K562 (cell line): Measurements from ENCODE around the gene DDAH2. TPM values are rescaled to one million over a fixed set of nuclear protein-coding genes. Genes with fewer than 3 reads are reported as not detected.
A peak's percentile ranks its signal among the peaks of the same experiment; 100 is the strongest.

Experiments
- ARHGAP35 ChIP-seq: fragments of 450-650 bp; IDR thresholded peaks from 2 replicates; pipeline ENCODE4 v1.6.1; 2018; ENCODE audit not compliant: partially characterized antibody
- ARID3B ChIP-seq: fragments of 250-450 bp; sonication (Bioruptor Pico); IDR thresholded peaks from 2 replicates; pipeline ENCODE4 v1.4.0; 2020; ENCODE audit warnings: borderline replicate concordance
- CREB1 ChIP-seq, 2 experiments: sonication (generic) in 1 of 2; formaldehyde crosslinking in 1 of 2; IDR thresholded peaks; 2 replicates each; pipeline versions ENCODE4 v1.6.1 to v1.8.0; 2012 to 2022; ENCODE audit warnings: inconsistent platforms in 1 of 2, mild to moderate bottlenecking in 1 of 2, missing genetic modification reagents in 1 of 2, moderate library complexity in 1 of 2
- HDAC1 ChIP-seq, 2 experiments: fragments of 450-650 bp; IDR thresholded peaks; 2 replicates each; pipeline ENCODE4 v1.6.1; 2016 to 2017; ENCODE audit warnings: inconsistent platforms in 1 of 2, mild to moderate bottlenecking in 1 of 2, moderate library complexity in 1 of 2
- HNRNPLL ChIP-seq: fragments of 200-400 bp; formaldehyde crosslinking; IDR thresholded peaks from 2 replicates; pipeline ENCODE4 v1.6.1; 2017; ENCODE audit warnings: low read length, low read depth, mild to moderate bottlenecking; ENCODE audit not compliant: poor library complexity, severe bottlenecking
- ILF3 ChIP-seq: fragments of 450-650 bp; IDR thresholded peaks from 2 replicates; pipeline ENCODE4 v1.6.1; 2018; ENCODE audit warnings: antibody characterized with exemption, mild to moderate bottlenecking, moderate library complexity, borderline replicate concordance
- MLLT1 ChIP-seq, 2 experiments: fragments of 450-650 bp; IDR thresholded peaks; 2 replicates each; pipeline ENCODE4 v1.6.1; 2016
- PATZ1 ChIP-seq: fragments of 250-450 bp; sonication (Bioruptor Pico); IDR thresholded peaks from 2 replicates; pipeline ENCODE4 v1.5.0; 2020; ENCODE audit warnings: mild to moderate bottlenecking, borderline replicate concordance
- PRPF4 ChIP-seq: fragments of 200-400 bp; formaldehyde crosslinking; IDR thresholded peaks from one replicate; pipeline ENCODE4 v1.6.1; 2017; ENCODE audit warnings: low read length, low read depth, mild to moderate bottlenecking; ENCODE audit not compliant: insufficient read depth, poor library complexity, severe bottlenecking
- RERE ChIP-seq: sonication (generic); formaldehyde crosslinking; IDR thresholded peaks from 2 replicates; pipeline ENCODE4 v1.8.0; 2023; ENCODE audit warnings: missing genetic modification reagents, mild to moderate bottlenecking, borderline replicate concordance
- SETDB1 ChIP-seq: IDR thresholded peaks from one replicate; pipeline ENCODE4 v1.6.1; 2012; ENCODE audit warnings: low read length, control low read depth, inconsistent platforms
- STAG1 ChIP-seq: sonication (generic); formaldehyde crosslinking; IDR thresholded peaks from 2 replicates; pipeline ENCODE4 v1.5.0; 2020; ENCODE audit warnings: missing genetic modification reagents, borderline replicate concordance
- STAT5A ChIP-seq: IDR thresholded peaks from 2 replicates; pipeline ENCODE4 v1.6.1; 2012; ENCODE audit warnings: low read length, inconsistent platforms, borderline replicate concordance
- ZNF23 ChIP-seq: fragments of 250-450 bp; sonication (Bioruptor Pico); IDR thresholded peaks from 2 replicates; pipeline ENCODE4 v1.4.0; 2020; ENCODE audit warnings: mild to moderate bottlenecking
- ZNF431 ChIP-seq: sonication (generic); formaldehyde crosslinking; IDR thresholded peaks from 2 replicates; pipeline ENCODE4 v1.8.0; 2022; ENCODE audit warnings: mild to moderate bottlenecking, missing genetic modification reagents
- ZNF75A ChIP-seq: fragments of 450-650 bp; formaldehyde crosslinking; IDR thresholded peaks from 2 replicates; pipeline ENCODE4 v1.4.0; 2020; ENCODE audit warnings: mild to moderate bottlenecking
- ZNF780A ChIP-seq: fragments of 250-450 bp; sonication (Bioruptor Pico); IDR thresholded peaks from 2 replicates; pipeline ENCODE4 v1.5.0; 2021; ENCODE audit warnings: mild to moderate bottlenecking
- polyA plus RNA-seq, 8 experiments: library from polyadenylated mRNA; depleted of rRNA in 4 of 8; stranded (reverse) in 5 of 8; unstranded in 3 of 8; fragments of >200 nt; fragmentation: Nextera tagmentation in 2 of 8; fragmentation: Illumina TruSeq in 1 of 8; extraction: Ambion mirVana in 2 of 8; extraction: Trizol in 1 of 8; gene quantifications; 2 replicates each; pipeline versions ENCODE4 v1.2.1 to v1.2.3, GENCODE V29; 2011 to 2014; ENCODE audit warnings: inconsistent platforms in 1 of 8, missing spikeins in 1 of 8
- total RNA-seq, 7 experiments: library from RNA; depleted of rRNA in 6 of 7; stranded (reverse); fragments of >200 nt in 6 of 7; fragmentation: Illumina TruSeq in 2 of 7; extraction: Trizol in 2 of 7; gene quantifications; 2 replicates each; pipeline versions ENCODE4 v1.2.1 to v1.2.3, GENCODE V29; 2011 to 2021; ENCODE audit warnings: low replicate concordance in 1 of 7

The DDAH2 gene
- total and polyA plus RNA-seq, 9 of the 15 experiments (the other 6 are each of a cell fraction or from before 2014, with no cell fraction given), result 1.8 to 45.4 (median 21.4) TPM

GRCh38 chr6:31729979-31730630 lies 1.0 kb upstream of the DDAH2 start (continued):
- TF ChIP-seq RERE (no peak), ILF3 (no peak), ZNF75A (CRISPR knock-in tag) (peak; percentile 92), MLLT1 (IDR thresholded peaks at IDR 0.05) (no peak), SETDB1 (peak; percentile 68), ZNF780A (peak; percentile 98), HNRNPLL (peak; percentile 29), PATZ1 (CRISPR knock-in tag) (peak; percentile 99), CREB1 (IDR thresholded peaks at IDR 0.05) (peak; percentile 47), CREB1 (CRISPR knock-in tag; IDR thresholded peaks at IDR 0.05) (no peak), ARHGAP35 (peak; percentile 82), ZNF23 (peak; percentile 93), STAT5A (no peak; the same call in 1 of the 2 replicates), HDAC1 (IDR thresholded peaks at IDR 0.05) (peak in 1 of 2 experiments; percentile 28; a peak in 1 of 4 replicates), ZNF431 (CRISPR knock-in tag) (no peak), ARID3B (CRISPR knock-in tag) (peak; percentile 90; the same call in 1 of the 2 replicates), STAG1 (CRISPR knock-in tag) (no peak), PRPF4 (no peak)
